HTR-8/SVneo (cell line): Measurements from ENCODE around the gene TP53I11.

Experiments
- DNase-seq: peaks from one replicate; pipeline ENCODE4 v3.0.0; 2011; ENCODE audit warnings: low spot score, mixed read lengths; ENCODE audit not compliant: insufficient read length
- FAIRE-seq: peaks from 2 replicates; lab custom pipeline; 2011; peaks lifted over from hg19 to GRCh38; lab: Jason Lieb, UNC

TP53I11 gene

GRCh38 chr11:44960200-44960845, 9.6 kb upstream of the TP53I11 start:
- no peak for DNase-seq
- FAIRE-seq, result no peak

GRCh38 chr11:44959064-44959463, 8.4 kb upstream of the TP53I11 start:
- FAIRE-seq, result no peak
- DNase-seq, result no peak

GRCh38 chr11:44957776-44958564, 7.3 kb upstream of the TP53I11 start:
- FAIRE-seq (no peak), DNase-seq (no peak)

- no peak for FAIRE-seq
- DNase-seq, result no peak
These were observed 6.4 kb upstream of the TP53I11 start for GRCh38 chr11:44957040-44957515.

GRCh38 chr11:44955015-44955738, 4.5 kb upstream of the TP53I11 start:
- FAIRE-seq (peak; percentile 89), DNase-seq (peak; percentile 89)

- FAIRE-seq (peak; percentile 51), DNase-seq (no peak)
These were observed 3.6 kb upstream of the TP53I11 start for GRCh38 chr11:44954051-44954906.

GRCh38 chr11:44952500-44953260, 2.0 kb upstream of the TP53I11 start:
- no peak for DNase-seq
- FAIRE-seq, result no peak

GRCh38 chr11:44952082-44952481, 1.4 kb upstream of the TP53I11 start:
- no peak for DNase-seq
- FAIRE-seq, result no peak

GRCh38 chr11:44950031-44950624, 555 bp downstream of the TP53I11 start:
- no peak for FAIRE-seq
- no peak for DNase-seq

- no peak for FAIRE-seq
- DNase-seq, result no peak
These were observed 1.3 kb downstream of the TP53I11 start for GRCh38 chr11:44949160-44950030.

- no peak for DNase-seq
These were observed 2.5 kb downstream of the TP53I11 start for GRCh38 chr11:44948155-44948554.

GRCh38 chr11:44947114-44947513, 3.6 kb downstream of the TP53I11 start:
- FAIRE-seq, result no peak
- no peak for DNase-seq

More at GRCh38 chr11:44948155-44948554, 2.5 kb downstream of the TP53I11 start:
- FAIRE-seq, result no peak

- no peak for FAIRE-seq
- no peak for DNase-seq
These were observed 4.4 kb downstream of the TP53I11 start for GRCh38 chr11:44946263-44946662.

- no peak for DNase-seq
- no peak for FAIRE-seq
These were observed 5.0 kb downstream of the TP53I11 start for GRCh38 chr11:44945666-44946065.

- FAIRE-seq (no peak), DNase-seq (no peak)
These were observed 5.8 kb downstream of the TP53I11 start for GRCh38 chr11:44944853-44945235.

- DNase-seq (no peak), FAIRE-seq (no peak)
These were observed 6.4 kb downstream of the TP53I11 start for GRCh38 chr11:44944181-44944852.

- DNase-seq, result no peak
- FAIRE-seq, result no peak
These were observed 7.0 kb downstream of the TP53I11 start for GRCh38 chr11:44943696-44944095.
